GM23248 (cell line): ENCODE data around the gene KDM1A. TPM values are rescaled to one million over a fixed set of nuclear protein-coding genes. Genes with fewer than 3 reads are reported as not detected.

Experiments
- DNase-seq: peaks from one replicate; pipeline ENCODE4 v3.0.0-alpha.2; 2015
- H2AFZ ChIP-seq: fragments of 200-600 bp; sonication (generic); 2 replicates; pipeline ENCODE4 v1.6.1; 2016; ENCODE audit warnings: antibody characterized with exemption
- H3F3A ChIP-seq: fragments of 200-600 bp; sonication (generic); 2 replicates; pipeline ENCODE4 v1.6.1; 2016; ENCODE audit warnings: mild to moderate bottlenecking, antibody characterized with exemption, mixed run types; ENCODE audit not compliant: insufficient read depth
- H3K27ac ChIP-seq: fragments of 200-600 bp; sonication (generic); 2 replicates; pipeline ENCODE4 v1.5.1; 2016; ENCODE audit warnings: mild to moderate bottlenecking
- H3K27me3 ChIP-seq: fragments of 200-600 bp; sonication (generic); replicated peaks from 2 replicates; pipeline ENCODE4 v1.6.1; 2016; ENCODE audit warnings: mild to moderate bottlenecking; ENCODE audit not compliant: insufficient read depth
- H3K36me3 ChIP-seq: fragments of 200-600 bp; sonication (generic); 2 replicates; pipeline ENCODE4 v1.6.1; 2016; ENCODE audit warnings: low read depth, mild to moderate bottlenecking
- H3K4me1 ChIP-seq: fragments of 200-600 bp; sonication (generic); 2 replicates; pipeline ENCODE4 v1.6.1; 2016; ENCODE audit warnings: mild to moderate bottlenecking; ENCODE audit not compliant: insufficient read depth
- H3K4me2 ChIP-seq: fragments of 200-600 bp; sonication (generic); one replicate; pipeline ENCODE4 v1.6.1; 2016; ENCODE audit warnings: mild to moderate bottlenecking; ENCODE audit not compliant: unreplicated experiment
- H3K4me3 ChIP-seq: fragments of 200-600 bp; sonication (generic); 2 replicates; pipeline ENCODE4 v1.5.1; 2016; ENCODE audit warnings: mild to moderate bottlenecking
- H3K79me2 ChIP-seq: fragments of 200-600 bp; sonication (generic); 2 replicates; pipeline ENCODE4 v1.6.1; 2016; ENCODE audit warnings: mild to moderate bottlenecking; ENCODE audit not compliant: insufficient read depth
- H3K9ac ChIP-seq: fragments of 200-600 bp; sonication (generic); 2 replicates; pipeline ENCODE4 v1.6.1; 2016; ENCODE audit warnings: mild to moderate bottlenecking
- H3K9me2 ChIP-seq: fragments of 200-600 bp; sonication (generic); 2 replicates; pipeline ENCODE4 v1.6.1; 2016; ENCODE audit warnings: mixed run types, mild to moderate bottlenecking, moderate library complexity; ENCODE audit not compliant: insufficient read depth
- H3K9me3 ChIP-seq: fragments of 200-600 bp; sonication (generic); one replicate; pipeline ENCODE4 v1.6.1; 2017; ENCODE audit warnings: low read depth
- H4K20me1 ChIP-seq: fragments of 200-600 bp; sonication (generic); 2 replicates; pipeline ENCODE4 v1.6.0; 2016; ENCODE audit not compliant: insufficient read depth
- EZH2 ChIP-seq: fragments of 200-600 bp; sonication (generic); IDR thresholded peaks from 2 replicates; pipeline ENCODE4 v1.6.1; 2018; ENCODE audit warnings: antibody characterized with exemption, mild to moderate bottlenecking; ENCODE audit not compliant: insufficient read depth, poor library complexity, severe bottlenecking
- EZH2phosphoT487 ChIP-seq: fragments of 200-600 bp; sonication (generic); IDR thresholded peaks from 2 replicates; pipeline ENCODE4 v1.6.1; 2018; ENCODE audit warnings: antibody characterized with exemption, moderate library complexity, mild to moderate bottlenecking, low read depth; ENCODE audit not compliant: insufficient read depth
- WGBS, 2 experiments: methylation state at CpG; one replicate each; pipeline ENCODE4 v1.1.6; 2015 to 2017; ENCODE audit warnings: low lambda C conversion rate in 2 of 2, low coverage in 1 of 2; ENCODE audit errors: missing lambda C conversion rate in 2 of 2; 5-methylcytosine and 5-hydroxymethylcytosine counted together
- in situ Hi-C: fragments of 300-500 bp; cut with MboI; formaldehyde crosslinking; loops from 2 replicates; pipeline ENCODE4 v1.15.0; 2020
- polyA plus RNA-seq: library from polyadenylated mRNA; unstranded; fragments of >200 nt; fragmentation: Nextera tagmentation; extraction: Ambion mirVana; gene quantifications from 2 replicates; pipeline ENCODE4 v1.2.1, GENCODE V29; 2016
- total RNA-seq: library from RNA; depleted of rRNA; stranded (reverse); fragments of >200 nt; shearing (Covaris generic); gene quantifications from 2 replicates; pipeline ENCODE4 v1.2.3, GENCODE V29; 2014

Gene KDM1A
- total and polyA plus RNA-seq, 2 experiments from 2014 or later: 30.3 to 62.5 TPM

DNA sequence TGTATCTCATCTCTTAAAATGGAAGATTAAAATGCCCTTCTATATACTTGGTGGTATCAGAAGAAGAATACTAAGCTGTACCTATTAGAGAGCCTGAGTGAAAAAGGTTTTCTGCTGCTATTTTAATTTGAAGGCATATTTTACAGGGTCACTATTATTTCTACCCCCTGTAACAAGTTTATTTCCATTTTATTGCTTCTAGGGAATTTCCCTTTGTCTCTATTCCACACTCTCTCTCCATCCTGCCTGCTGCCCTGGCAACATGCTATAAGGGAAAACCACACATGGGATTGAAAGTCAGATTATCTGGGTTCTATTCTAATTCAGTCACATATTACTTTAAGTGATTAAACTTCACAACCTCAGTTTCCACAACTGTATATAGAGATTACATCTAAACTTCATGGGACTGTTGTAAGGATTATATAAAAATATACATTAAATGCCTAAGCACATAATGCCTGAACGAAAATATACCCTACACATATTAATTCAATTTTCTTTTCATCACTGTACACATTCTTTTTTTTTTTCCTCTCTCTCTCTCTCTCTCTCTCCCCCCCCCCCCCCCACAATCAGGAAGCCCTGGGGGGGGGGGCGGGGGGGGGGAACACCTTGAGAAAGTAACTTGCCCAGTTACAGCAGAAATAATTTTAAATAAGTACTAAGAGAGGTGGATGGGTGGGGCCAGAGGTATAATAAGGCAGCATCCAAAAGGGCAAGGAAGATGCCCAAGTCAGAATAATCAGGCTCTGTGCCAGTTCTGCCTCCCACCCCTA, 97.8 kb downstream of the KDM1A start:
- H3K4me3 ChIP-seq: no peak overlapping the region
- H3F3A ChIP-seq: 0 out of 2 replicates have a peak, but pooled peaks cover 2% of the 10 kb centered on the region
- TF ChIP-seq EZH2phosphoT487 (no peak), EZH2 (no peak)
- in situ Hi-C loops: no loop called here
- no peaks in the 10 kb centered on the region for H3K36me3 ChIP-seq
- 50 to 100% methylated on average over 1 to 2 of the region's 2 CpGs for WGBS, 2 experiments
- H2AFZ ChIP-seq: no peak overlapping the region
- H3K9me2 ChIP-seq: no peaks in the 10 kb centered on the region
- no peak overlapping the region for H3K4me2 ChIP-seq
- H3K9me3 ChIP-seq: no peaks in the 10 kb centered on the region
- H4K20me1 ChIP-seq: no peaks in the 10 kb centered on the region
- no peak overlapping the region for H3K27ac ChIP-seq
- DNase-seq: no peak
- no peaks in the 10 kb centered on the region for H3K27me3 ChIP-seq
- no peak overlapping the region for H3K9ac ChIP-seq
- H3K79me2 ChIP-seq: peaks cover 100% of the 10 kb centered on the region
- H3K4me1 ChIP-seq: peaks cover 44% of the 10 kb centered on the region

- Histone ChIP-seq H3K4me3 (no peak overlapping the region), H2AFZ (no peak overlapping the region), H3K27ac (no peak overlapping the region), H4K20me1 (no peaks in the 10 kb centered on the region), H3K4me1 (peaks cover 39% of the 10 kb centered on the region), H3F3A (0 out of 2 replicates have a peak, but pooled peaks cover 5% of the 10 kb centered on the region), H3K36me3 (no peaks in the 10 kb centered on the region), H3K9me3 (no peaks in the 10 kb centered on the region), H3K4me2 (no peak overlapping the region), H3K79me2 (peaks cover 100% of the 10 kb centered on the region), H3K9ac (no peak overlapping the region), H3K27me3 (no peaks in the 10 kb centered on the region), H3K9me2 (no peaks in the 10 kb centered on the region)
- in situ Hi-C loops: no loop called here
- no peak for DNase-seq
- TF ChIP-seq EZH2phosphoT487: no peak
- TF ChIP-seq EZH2: no peak
Observed at GRCh38 chr1:23118407-23118806, 99.1 kb downstream of the KDM1A start.

GRCh38 chr1:23118957-23119792, 99.9 kb downstream of the KDM1A start:
- H3K9me3 ChIP-seq: no peaks in the 10 kb centered on the region
- TF ChIP-seq EZH2 (no peak), EZH2phosphoT487 (no peak)
- H3K4me1 ChIP-seq: peaks cover 32% of the 10 kb centered on the region
- 0 out of 2 replicates have a peak, but pooled peaks cover 5% of the 10 kb centered on the region for H3F3A ChIP-seq
- H3K4me3 ChIP-seq: peak overlapping the region; percentile 58
- peak; percentile 55 for DNase-seq
- peak overlapping the region; percentile 67 for H3K9ac ChIP-seq
- H4K20me1 ChIP-seq: no peaks in the 10 kb centered on the region
- WGBS, 2 experiments: 52% methylated on average over 8 of the region's 8 CpGs
- no peaks in the 10 kb centered on the region for H3K9me2 ChIP-seq
- H3K36me3 ChIP-seq: no peaks in the 10 kb centered on the region
- peak overlapping the region; percentile 52 for H3K27ac ChIP-seq
- peak overlapping the region; percentile 59 for H3K4me2 ChIP-seq
- H2AFZ ChIP-seq: peak overlapping the region; percentile 56
- H3K79me2 ChIP-seq: peaks cover 100% of the 10 kb centered on the region
- in situ Hi-C loops: no loop called here
- no peaks in the 10 kb centered on the region for H3K27me3 ChIP-seq

DNA sequence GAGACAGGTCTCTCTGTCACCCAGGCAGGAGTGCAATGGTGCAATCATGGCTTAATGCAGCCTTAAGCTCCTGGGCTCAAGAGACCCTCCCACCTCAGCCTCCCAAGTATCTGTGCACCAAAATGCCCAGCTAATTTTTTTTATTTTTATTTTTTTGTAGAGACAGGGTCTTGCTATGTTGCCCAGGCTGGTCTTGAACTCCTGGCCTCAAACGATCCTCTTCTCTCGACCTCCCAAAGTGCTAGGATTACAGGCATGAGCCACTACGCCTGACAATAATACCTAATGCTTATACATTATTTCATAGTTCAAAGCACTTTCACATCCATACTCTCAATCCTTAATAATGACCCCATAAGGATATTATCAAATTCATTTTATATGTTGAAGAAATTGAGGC, 101.1 kb downstream of the KDM1A start:
- H3K79me2 ChIP-seq: peaks cover 100% of the 10 kb centered on the region
- 97 to 98% methylated on average over 3 of the region's 3 CpGs for WGBS, 2 experiments
- H3K9me3 ChIP-seq: no peaks in the 10 kb centered on the region
- TF ChIP-seq EZH2 (no peak), EZH2phosphoT487 (no peak)
- no peak overlapping the region for H3K4me2 ChIP-seq
- H2AFZ ChIP-seq: no peak overlapping the region
- H3K36me3 ChIP-seq: no peaks in the 10 kb centered on the region
- no peak overlapping the region for H3K9ac ChIP-seq
- 0 out of 2 replicates have a peak, but pooled peaks cover 5% of the 10 kb centered on the region for H3F3A ChIP-seq
- H3K4me3 ChIP-seq: no peak overlapping the region
- in situ Hi-C loops: no loop called here
- H3K9me2 ChIP-seq: no peaks in the 10 kb centered on the region
- DNase-seq: no peak
- no peaks in the 10 kb centered on the region for H3K27me3 ChIP-seq
- no peak overlapping the region for H3K27ac ChIP-seq
- H3K4me1 ChIP-seq: peaks cover 21% of the 10 kb centered on the region
- no peaks in the 10 kb centered on the region for H4K20me1 ChIP-seq
